Activated CD8-positive, alpha-beta memory T cell treated with anti-CD3 and anti-CD28 coated beads for 36 hours (primary cell): ENCODE results near the gene LRRTM3. TPM values are rescaled to one million over a fixed set of nuclear protein-coding genes. Genes with fewer than 3 reads are reported as not detected.

ENCODE experiments used
- CTCF ChIA-PET: fragments of 350-600 bp; sonication (Branson Sonifier 250); formaldehyde crosslinking; loops from one replicate; lab custom pipeline; 2021; ENCODE audit warnings: antibody characterized with exemption; lab: Charles Lee
- POLR2A ChIA-PET: fragments of 350-600 bp; sonication (Branson Sonifier 250); formaldehyde crosslinking; loops from one replicate; lab custom pipeline; 2021; ENCODE audit warnings: antibody characterized with exemption; lab: Charles Lee
- total RNA-seq, 2 experiments: library from RNA; stranded (reverse); gene quantifications; one replicate each; pipeline ENCODE4 v1.2.3, GENCODE V29; 2021

LRRTM3 gene
- total RNA-seq: not detected

DNA sequence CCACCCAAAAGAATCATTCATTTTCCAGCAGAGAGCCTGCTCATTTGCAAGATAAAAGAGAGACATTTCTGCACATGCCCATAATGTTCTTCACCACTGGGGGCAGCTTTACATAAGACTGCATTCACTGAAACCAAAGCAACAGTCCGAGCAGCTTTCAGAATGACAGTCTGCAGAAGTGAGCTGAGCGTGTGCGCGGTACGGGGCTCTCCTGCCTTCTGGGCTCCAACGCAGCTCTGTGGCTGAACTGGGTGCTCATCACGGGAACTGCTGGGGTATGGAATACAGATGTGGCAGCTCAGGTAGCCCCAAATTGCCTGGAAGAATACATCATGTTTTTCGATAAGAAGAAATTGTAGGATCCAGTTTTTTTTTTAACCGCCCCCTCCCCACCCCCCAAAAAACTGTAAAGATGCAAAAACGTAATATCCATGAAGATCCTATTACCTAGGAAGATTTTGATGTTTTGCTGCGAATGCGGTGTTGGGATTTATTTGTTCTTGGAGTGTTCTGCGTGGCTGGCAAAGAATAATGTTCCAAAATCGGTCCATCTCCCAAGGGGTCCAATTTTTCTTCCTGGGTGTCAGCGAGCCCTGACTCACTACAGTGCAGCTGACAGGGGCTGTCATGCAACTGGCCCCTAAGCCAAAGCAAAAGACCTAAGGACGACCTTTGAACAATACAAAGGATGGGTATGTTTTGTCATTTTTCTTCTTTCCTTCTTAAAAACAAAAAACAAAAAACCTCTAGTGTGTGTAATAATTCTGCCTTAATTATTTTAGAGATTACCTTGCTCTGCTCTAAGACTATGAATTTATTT, at the start of gene LRRTM3:
LRRTM3 (plus strand) TSS at position 141 of the 820 bp plus-strand sequence.
- ChIA-PET CTCF (no interaction called here), POLR2A (no interaction called here)

DNA sequence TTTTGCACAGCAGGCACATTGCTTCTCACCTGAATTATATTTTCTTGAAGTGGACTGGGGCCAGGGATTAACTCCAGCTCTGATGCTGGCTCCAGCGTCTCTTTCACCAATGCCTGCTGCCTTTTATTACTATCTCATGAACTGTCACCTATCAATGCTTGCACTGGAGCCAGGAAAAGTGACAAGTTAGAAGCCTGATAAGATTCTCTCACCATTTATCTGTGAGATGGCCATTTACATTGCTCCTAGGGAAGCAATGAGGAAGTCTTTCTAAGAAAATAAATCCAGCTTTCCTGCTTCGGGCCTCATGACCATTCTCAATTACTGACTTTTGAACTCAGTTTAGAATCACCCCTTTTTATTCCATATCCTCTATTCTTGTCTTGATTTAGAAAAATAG, 48.5 kb upstream of the LRRTM3 start:
- CTCF ChIA-PET: no interaction called here
- POLR2A ChIA-PET: no interaction called here

DNA sequence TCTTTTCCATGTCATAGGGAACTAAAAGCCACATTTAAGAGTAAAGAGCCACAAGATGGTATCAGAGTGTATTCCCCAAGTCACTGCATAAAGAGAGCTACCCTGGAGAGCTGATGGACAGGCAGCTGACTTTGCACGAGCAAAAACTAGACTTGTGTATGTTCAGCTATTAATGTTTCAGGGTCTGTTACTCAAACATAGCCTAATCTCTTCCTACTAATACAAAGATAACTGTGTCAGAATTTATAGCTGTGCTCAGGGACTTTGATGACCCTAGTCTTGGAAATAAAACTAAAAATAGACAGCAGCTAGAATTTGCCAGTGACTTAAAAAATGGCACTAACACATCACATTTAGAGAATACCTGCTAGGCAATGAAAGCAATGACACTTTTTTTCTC, 45.5 kb upstream of the LRRTM3 start:
- POLR2A ChIA-PET: no interaction called here

DNA sequence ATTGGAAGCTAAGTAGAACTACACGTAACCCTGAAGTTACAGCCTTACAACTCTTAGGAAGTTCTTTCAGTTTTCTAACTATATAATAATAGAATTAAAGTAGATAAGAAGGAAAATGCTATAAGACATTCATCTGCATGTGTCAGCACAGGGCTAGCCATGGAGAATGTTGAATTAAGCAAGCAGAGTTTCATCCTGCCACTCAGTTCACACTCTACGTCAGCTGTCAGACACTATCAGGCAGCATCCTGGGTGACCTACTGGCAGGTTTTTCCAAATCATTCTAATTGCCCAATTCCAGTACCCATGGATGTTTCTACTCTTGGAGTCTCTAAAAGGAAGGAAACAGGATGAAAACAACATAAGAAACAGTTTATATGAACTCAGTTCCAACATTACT, 45.0 kb upstream of the LRRTM3 start:
- ChIA-PET CTCF (no interaction called here), POLR2A (no interaction called here)

More for the DNA sequence above, 45.5 kb upstream of the LRRTM3 start:
- CTCF ChIA-PET: no interaction called here

DNA sequence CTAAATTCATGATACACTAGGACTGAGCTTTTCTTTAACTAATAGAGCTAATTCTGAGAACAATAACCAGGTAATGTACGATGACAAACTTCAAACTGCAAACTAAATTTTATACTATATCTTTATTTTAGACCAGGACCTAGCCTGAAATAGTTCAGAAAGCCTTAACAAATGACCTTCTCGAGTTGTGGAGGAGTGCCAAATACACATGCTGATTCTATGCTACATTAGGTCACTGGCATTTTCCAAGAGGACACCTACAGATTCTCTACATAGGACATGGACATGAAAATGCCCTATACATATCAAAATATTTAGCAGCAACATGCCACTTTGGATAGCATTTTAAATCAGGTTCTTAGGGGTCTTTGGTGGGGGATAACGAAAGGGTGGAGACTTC, 44.0 kb upstream of the LRRTM3 start:
- POLR2A ChIA-PET: no interaction called here
- CTCF ChIA-PET: no interaction called here

DNA sequence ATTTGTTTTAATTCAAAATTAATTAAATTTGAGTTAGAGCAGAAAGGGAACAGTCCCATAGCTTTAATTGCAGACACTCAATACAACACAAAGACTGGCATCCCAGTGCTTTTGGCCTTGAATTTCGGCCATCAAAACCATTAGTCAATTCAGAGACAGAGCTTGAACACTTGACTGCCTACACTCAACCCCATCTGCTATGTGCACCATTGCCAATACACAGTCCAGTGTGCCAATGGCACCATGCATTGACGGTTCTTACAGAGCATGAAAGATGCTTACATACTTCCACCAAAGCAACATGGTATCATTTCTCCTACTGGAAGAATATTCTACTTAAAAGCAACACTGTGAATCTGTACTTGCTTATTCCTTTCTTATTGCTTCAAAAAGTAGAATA, 43.6 kb upstream of the LRRTM3 start:
- ChIA-PET CTCF (no interaction called here), POLR2A (no interaction called here)

DNA sequence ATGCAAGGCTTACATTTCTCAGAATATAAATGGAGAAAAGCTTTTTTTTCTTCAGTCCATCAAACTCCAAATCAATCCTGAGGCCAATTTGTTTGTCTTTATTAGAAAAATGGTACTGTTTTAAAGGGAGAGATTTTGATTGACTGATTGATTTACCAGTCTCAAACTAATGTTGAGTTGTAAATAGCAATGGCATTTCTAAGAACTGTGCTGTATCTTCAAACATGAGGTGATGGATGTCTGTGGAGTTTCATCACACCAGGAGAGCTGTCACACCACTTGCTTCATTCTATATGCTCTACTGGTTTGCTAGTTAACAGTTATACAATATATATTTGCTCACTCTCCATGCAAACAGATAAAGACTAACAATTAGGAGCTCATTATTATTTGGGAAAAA, 39.0 kb upstream of the LRRTM3 start:
- ChIA-PET CTCF (no interaction called here), POLR2A (no interaction called here)

DNA sequence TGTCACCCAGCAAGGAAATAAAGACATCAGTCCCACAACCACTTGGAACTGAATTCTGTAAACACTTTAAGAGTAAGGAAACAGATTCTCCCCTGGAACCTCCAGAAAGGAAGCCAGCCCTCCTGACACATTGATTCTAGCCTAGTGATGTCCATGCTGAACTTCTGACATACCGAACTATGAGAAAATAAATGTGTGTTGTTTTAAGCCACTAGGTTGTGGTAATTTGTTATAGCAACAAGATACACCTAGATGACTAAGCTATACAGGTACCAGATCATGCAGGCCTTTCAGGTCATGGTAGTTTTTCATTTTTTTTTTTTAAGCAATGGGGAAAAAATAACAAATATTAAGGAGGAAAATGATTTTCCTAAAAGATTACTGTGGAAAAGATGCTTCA, 37.6 kb upstream of the LRRTM3 start:
- ChIA-PET POLR2A (no interaction called here), CTCF (no interaction called here)

DNA sequence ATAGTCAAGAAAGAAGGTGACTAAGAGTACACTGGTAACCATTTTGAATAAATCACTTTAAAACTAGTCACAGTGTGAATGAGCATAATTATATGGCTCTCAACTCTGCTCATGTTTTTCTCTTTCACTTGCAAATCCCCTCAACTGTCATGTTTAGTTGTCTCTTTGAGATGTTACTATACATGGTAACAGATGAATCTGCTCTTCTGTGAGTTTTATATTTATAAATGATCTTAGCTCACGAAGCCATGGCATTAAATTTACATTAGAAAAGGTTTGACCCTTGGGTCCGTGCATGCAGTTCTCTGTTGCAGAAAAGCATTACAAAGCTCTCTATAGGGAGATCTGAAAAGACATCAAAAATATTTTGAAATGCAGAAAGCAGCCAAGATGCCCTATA, 33.0 kb upstream of the LRRTM3 start:
- ChIA-PET CTCF (no interaction called here), POLR2A (no interaction called here)

DNA sequence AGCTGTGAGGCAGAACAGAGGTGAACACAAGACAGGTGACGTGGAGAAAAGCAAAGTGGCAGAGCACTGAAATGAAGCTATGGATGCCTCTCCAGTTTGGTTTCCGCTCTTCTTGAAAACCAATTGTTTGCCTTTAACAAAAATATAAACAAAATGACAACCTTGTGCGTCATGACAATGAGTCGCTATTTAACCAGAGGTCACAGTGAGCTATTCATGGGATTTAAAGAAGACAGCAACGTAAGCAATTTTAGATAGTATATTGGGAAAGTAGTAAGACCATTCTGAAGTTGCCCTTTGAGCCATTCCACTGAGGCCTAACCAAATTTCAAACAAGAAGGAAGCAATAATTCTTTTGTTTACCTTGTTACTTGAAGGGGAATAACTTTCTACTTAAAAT, 15.2 kb upstream of the LRRTM3 start:
- ChIA-PET POLR2A (no interaction called here), CTCF (no interaction called here)

DNA sequence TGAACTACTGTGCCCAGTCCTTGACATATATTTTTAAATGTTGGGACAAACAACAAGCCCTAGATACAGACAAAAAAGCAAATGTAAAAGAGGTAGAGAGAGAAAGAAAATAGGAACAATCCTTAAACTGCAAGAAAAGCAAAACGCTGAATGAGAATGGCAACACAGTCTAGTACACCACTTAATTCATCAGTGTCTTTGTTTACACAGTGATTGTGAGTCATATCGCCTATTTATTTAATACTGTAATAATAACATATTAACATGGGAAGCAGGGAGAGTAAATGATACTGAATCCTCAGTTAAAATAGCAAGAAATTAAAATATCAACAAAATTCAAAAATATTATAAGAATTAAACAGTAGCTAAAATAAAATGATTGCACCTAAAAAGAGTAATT, 9.8 kb upstream of the LRRTM3 start:
- POLR2A ChIA-PET: no interaction called here
- CTCF ChIA-PET: no interaction called here

DNA sequence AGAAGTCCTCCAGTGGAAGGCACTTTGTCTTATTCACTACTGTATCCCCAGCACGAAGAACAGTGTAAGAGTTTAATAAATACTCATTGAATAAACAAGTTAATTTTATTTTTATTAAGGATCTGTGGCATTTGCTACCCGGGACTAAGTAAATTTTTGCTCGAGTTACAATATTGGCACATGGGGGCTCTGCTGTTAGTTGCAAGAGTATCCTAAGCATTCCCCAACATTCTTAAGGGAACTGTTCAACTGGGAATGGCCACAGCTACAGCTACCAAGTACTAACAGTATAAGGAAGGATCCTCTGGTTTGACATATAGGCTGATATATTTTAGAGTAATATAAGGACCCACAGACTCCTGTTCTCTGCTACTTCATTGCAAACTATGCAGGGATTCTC, 8.7 kb upstream of the LRRTM3 start:
- ChIA-PET POLR2A (no interaction called here), CTCF (no interaction called here)

DNA sequence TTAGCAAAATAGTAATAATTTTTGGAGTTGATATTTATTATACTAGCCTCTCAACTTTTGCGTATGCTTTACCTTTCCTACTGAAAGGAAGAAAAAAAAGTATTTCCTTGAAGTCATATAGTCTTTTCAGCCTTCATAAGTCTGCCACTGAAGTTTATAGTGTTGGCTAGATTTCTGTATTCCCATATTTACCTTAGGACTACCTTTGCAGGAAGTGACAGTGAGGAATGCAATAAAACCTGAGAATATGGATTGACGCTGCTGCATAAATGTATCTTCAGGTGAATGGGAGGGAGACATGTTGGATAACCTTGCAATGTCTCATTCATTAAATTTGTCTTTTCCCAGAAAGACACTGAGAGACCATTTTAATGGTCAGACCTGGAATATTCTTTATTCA, 6.6 kb upstream of the LRRTM3 start:
- CTCF ChIA-PET: no interaction called here
- POLR2A ChIA-PET: no interaction called here

DNA sequence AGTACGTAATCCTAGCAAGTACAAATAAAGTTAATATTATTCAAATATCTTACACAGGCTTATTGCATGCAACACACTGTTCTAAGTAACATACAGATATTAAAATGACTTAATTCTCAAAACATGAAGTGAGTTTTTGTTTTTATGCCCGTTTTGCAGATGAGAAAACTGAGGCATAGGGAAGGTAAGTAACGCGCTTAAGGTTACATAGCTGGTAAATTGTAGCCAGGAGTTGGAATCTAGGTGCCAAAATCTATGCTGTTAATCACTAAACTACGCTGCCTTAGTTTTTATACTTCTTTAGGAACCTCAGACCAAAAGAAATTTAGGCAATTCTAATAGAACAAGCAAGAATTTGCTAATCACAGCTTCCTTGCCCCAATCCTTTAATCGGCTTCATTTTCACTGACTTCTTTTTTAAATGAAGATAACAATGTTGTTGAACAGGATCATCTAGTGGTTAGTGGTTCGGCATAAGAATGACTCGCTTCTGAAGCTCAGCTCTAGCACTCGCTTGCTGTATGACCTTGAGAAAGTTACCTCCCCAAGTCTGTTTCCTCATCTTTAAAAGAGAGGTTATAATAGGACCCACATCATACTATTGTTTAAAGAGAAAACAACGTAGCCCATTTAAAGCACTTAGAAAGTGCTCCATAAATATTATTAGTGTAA, 1.0 kb upstream of the LRRTM3 start:
- POLR2A ChIA-PET: no interaction called here

DNA sequence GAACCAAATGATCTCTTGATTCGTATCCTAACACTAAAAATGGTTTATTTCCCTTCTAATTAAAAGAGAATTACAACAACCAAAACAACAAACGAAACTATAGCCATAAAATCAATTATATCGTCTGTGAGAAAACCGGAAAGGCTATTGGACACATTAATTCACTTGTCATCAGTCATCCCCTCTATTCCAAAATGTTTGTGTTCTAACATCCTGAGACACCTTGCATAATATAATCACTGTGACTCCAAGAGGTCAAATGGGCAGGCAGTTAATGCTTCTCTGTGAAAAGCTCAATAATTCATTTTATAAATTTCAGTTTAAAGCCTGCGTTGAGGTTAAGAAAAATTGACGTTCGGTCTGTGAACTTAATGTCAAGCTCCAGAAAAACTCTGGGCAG, 463 bp upstream of the LRRTM3 start:
- CTCF ChIA-PET: interaction anchor here (0.6 kb wide), 1 partner anchor 12 kb away, joined by 6 read pairs; no protein-coding TSS in a partner anchor

More for the DNA sequence above, 1.0 kb upstream of the LRRTM3 start:
- CTCF ChIA-PET: interaction anchor here (0.6 kb wide), 1 partner anchor 11 kb away, joined by 6 read pairs; no protein-coding TSS in a partner anchor

DNA sequence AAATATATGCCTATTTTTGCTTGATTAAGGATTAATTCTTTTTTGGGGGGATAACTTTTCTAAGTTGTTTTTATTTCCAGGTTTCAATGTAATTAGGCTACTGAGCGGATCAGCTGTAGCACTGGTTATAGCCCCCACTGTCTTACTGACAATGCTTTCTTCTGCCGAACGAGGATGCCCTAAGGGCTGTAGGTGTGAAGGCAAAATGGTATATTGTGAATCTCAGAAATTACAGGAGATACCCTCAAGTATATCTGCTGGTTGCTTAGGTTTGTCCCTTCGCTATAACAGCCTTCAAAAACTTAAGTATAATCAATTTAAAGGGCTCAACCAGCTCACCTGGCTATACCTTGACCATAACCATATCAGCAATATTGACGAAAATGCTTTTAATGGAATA, 1.0 kb downstream of the LRRTM3 start:
- ChIA-PET CTCF (no interaction called here), POLR2A (no interaction called here)

More for the DNA sequence above, 463 bp upstream of the LRRTM3 start:
- POLR2A ChIA-PET: no interaction called here

DNA sequence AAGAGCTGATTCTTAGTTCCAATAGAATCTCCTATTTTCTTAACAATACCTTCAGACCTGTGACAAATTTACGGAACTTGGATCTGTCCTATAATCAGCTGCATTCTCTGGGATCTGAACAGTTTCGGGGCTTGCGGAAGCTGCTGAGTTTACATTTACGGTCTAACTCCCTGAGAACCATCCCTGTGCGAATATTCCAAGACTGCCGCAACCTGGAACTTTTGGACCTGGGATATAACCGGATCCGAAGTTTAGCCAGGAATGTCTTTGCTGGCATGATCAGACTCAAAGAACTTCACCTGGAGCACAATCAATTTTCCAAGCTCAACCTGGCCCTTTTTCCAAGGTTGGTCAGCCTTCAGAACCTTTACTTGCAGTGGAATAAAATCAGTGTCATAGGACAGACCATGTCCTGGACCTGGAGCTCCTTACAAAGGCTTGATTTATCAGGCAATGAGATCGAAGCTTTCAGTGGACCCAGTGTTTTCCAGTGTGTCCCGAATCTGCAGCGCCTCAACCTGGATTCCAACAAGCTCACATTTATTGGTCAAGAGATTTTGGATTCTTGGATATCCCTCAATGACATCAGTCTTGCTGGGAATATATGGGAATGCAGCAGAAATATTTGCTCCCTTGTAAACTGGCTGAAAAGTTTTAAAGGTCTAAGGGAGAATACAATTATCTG, 1.6 kb downstream of the LRRTM3 start:
- ChIA-PET CTCF (no interaction called here), POLR2A (no interaction called here)

DNA sequence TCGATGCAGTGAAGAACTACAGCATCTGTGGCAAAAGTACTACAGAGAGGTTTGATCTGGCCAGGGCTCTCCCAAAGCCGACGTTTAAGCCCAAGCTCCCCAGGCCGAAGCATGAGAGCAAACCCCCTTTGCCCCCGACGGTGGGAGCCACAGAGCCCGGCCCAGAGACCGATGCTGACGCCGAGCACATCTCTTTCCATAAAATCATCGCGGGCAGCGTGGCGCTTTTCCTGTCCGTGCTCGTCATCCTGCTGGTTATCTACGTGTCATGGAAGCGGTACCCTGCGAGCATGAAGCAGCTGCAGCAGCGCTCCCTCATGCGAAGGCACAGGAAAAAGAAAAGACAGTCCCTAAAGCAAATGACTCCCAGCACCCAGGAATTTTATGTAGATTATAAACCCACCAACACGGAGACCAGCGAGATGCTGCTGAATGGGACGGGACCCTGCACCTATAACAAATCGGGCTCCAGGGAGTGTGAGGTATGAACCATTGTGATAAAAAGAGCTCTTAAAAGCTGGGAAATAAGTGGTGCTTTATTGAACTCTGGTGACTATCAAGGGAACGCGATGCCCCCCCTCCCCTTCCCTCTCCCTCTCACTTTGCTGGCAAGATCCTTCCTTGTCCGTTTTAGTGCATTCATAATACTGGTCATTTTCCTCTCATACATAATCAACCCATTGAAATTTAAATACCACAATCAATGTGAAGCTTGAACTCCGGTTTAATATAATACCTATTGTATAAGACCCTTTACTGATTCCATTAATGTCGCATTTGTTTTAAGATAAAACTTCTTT, 2.3 kb downstream of the LRRTM3 start:
- CTCF ChIA-PET: interaction anchor here (0.8 kb wide), 1 partner anchor 475 kb away, joined by 3 read pairs; no protein-coding TSS in a partner anchor
- POLR2A ChIA-PET: no interaction called here

DNA sequence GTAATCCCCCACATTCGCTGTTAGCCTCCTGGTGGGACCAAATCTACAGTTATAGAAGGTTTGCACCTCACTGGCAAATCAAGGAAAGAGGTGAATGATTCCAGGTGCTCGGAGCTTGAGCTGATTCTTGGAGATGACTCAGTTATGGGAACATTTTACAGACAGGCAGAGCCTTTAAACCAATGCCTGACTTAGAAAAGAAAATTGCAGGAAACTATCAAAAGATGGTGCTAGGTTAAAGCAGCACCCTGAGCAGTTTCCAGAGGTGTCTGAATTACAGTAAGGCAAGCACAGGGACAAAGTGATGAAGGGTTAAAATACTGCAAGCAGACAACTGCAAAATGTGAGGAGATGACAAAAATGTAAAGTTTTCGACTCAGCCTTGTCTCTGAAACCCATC, 2.9 kb downstream of the LRRTM3 start:
- CTCF ChIA-PET: interaction anchor here (0.8 kb wide), 1 partner anchor 476 kb away, joined by 3 read pairs; no protein-coding TSS in a partner anchor

More for the DNA sequence above, 2.9 kb downstream of the LRRTM3 start:
- POLR2A ChIA-PET: no interaction called here
